GM12878 (cell line): ENCODE data around the gene ARRB2.

Experiments used
- CBX3 ChIP-seq: fragments of 200-600 bp; sonication (generic); IDR thresholded peaks from 2 replicates; pipeline ENCODE4 v1.6.1; 2016; ENCODE audit warnings: low read depth, borderline replicate concordance
- CTCF ChIP-seq, 3 experiments: IDR thresholded peaks in 2 of 3; conservative IDR thresholded peaks in 1 of 3; 2 replicates each; pipeline ENCODE4 v1.5.1; 2011; ENCODE audit warnings: low read depth in 3 of 3, low read length in 3 of 3, mild to moderate bottlenecking in 3 of 3, control low read depth in 2 of 3, moderate library complexity in 2 of 3, inconsistent platforms in 1 of 3, mixed read lengths in 1 of 3; ENCODE audit not compliant: control insufficient read depth in 2 of 3, insufficient read depth in 1 of 3; ENCODE audit errors: extremely low read depth in 1 of 3
- EP300 ChIP-seq, 2 experiments: fragments of 150-350 bp in 1 of 2; IDR thresholded peaks; 2 replicates each; pipeline ENCODE4 v1.6.1; 2011 to 2012; ENCODE audit warnings: low read depth in 2 of 2, low read length in 2 of 2, borderline replicate concordance in 1 of 2, improper control_type of control experiment in 1 of 2, inconsistent platforms in 1 of 2; ENCODE audit not compliant: control insufficient read depth in 1 of 2
- ESRRA ChIP-seq: IDR thresholded peaks from 2 replicates; pipeline ENCODE4 v1.6.1; 2012; ENCODE audit warnings: mild to moderate bottlenecking, low read length, improper control_type of control experiment
- EZH2 ChIP-seq: IDR thresholded peaks from 2 replicates; pipeline ENCODE4 v1.6.1; 2012; ENCODE audit warnings: low read depth, mild to moderate bottlenecking, control low read depth, inconsistent platforms, low read length, borderline replicate concordance; ENCODE audit not compliant: control insufficient read depth
- GATAD2B ChIP-seq: fragments of 450-650 bp; conservative IDR thresholded peaks from 2 replicates; pipeline ENCODE4 v1.6.1; 2017; ENCODE audit warnings: low read depth, mild to moderate bottlenecking, moderate library complexity
- IKZF1 ChIP-seq: fragments of 450-650 bp; conservative IDR thresholded peaks from 2 replicates; pipeline ENCODE4 v1.6.1; 2017; ENCODE audit warnings: antibody characterized with exemption, mild to moderate bottlenecking
- MEF2A ChIP-seq: IDR thresholded peaks from 2 replicates; pipeline ENCODE4 v1.6.1; 2011; ENCODE audit warnings: low read depth, mild to moderate bottlenecking, low read length, moderate library complexity; ENCODE audit not compliant: insufficient read depth
- PKNOX1 ChIP-seq: fragments of 450-650 bp; IDR thresholded peaks from 2 replicates; pipeline ENCODE4 v1.6.1; 2016; ENCODE audit warnings: mild to moderate bottlenecking
- POLR2A ChIP-seq: IDR thresholded peaks from 2 replicates; pipeline ENCODE4 v1.6.1; 2011; ENCODE audit warnings: low read depth, mild to moderate bottlenecking, low read length
- POLR2AphosphoS5 ChIP-seq: IDR thresholded peaks from 2 replicates; pipeline ENCODE4 v1.6.1; 2011; ENCODE audit warnings: mild to moderate bottlenecking, low read length, inconsistent platforms
- TCF7 ChIP-seq: IDR thresholded peaks from 2 replicates; pipeline ENCODE4 v1.6.1; 2014; ENCODE audit warnings: antibody characterized with exemption, borderline replicate concordance
- ZBTB33 ChIP-seq: fragments of 450-650 bp; IDR thresholded peaks from 2 replicates; pipeline ENCODE4 v1.6.1; 2017; ENCODE audit warnings: mild to moderate bottlenecking
- ZNF24 ChIP-seq: fragments of 450-650 bp; IDR thresholded peaks from 2 replicates; pipeline ENCODE4 v1.6.1; 2017; ENCODE audit warnings: antibody characterized with exemption, mild to moderate bottlenecking

- TF ChIP-seq ZBTB33: no peak
- no peak for TF ChIP-seq CTCF (IDR thresholded peaks at IDR 0.05 in 2 of 3, conservative IDR thresholded peaks at IDR 0.05 in 1 of 3; ENCODE audit: control insufficient read depth in 2 of 3, extremely low read depth in 1 of 3, insufficient read depth in 1 of 3, low read depth in 3 of 3, low read length in 3 of 3)
- no peak for TF ChIP-seq POLR2AphosphoS5
- no peak for TF ChIP-seq ESRRA
- no peak for TF ChIP-seq EP300 (IDR thresholded peaks at IDR 0.05; ENCODE audit: borderline replicate concordance in 1 of 2, control insufficient read depth in 1 of 2, low read depth in 2 of 2, low read length in 2 of 2)
- no peak for TF ChIP-seq EZH2
- TF ChIP-seq PKNOX1: no peak
- no peak for TF ChIP-seq POLR2A
- no peak for TF ChIP-seq CBX3
- no peak for TF ChIP-seq GATAD2B
- no peak for TF ChIP-seq MEF2A
- no peak for TF ChIP-seq ZNF24
- no peak for TF ChIP-seq IKZF1
- no peak for TF ChIP-seq TCF7
Measured at GRCh38 chr17:4679658-4680057, 30.8 kb upstream of the ARRB2 start.
